HEK293T (cell line): ENCODE measurements around the gene ASB16.

ENCODE experiments used
- CTCF ChIA-PET: fragments of 350-600 bp; formaldehyde crosslinking; extraction: SDS; loops from one replicate; lab custom pipeline; 2021; ENCODE audit warnings: antibody characterized with exemption, inconsistent platforms; lab: Yijun Ruan, JAX
- POLR2A ChIA-PET: fragments of 350-600 bp; formaldehyde crosslinking; extraction: SDS; loops from one replicate; lab custom pipeline; 2020; ENCODE audit warnings: antibody characterized with exemption, inconsistent platforms; lab: Yijun Ruan, JAX
- DNase-seq: peaks from one replicate; pipeline ENCODE4 v3.0.0; 2012; ENCODE audit warnings: mixed read lengths; ENCODE audit errors: extremely low spot score
- ARNT ChIP-seq: fragments of 450-650 bp; IDR thresholded peaks from 2 replicates; pipeline ENCODE4 v1.6.1; 2017; ENCODE audit warnings: mild to moderate bottlenecking
- BHLHE40 ChIP-seq: fragments of 450-650 bp; IDR thresholded peaks from 2 replicates; pipeline ENCODE4 v1.6.1; 2016; ENCODE audit warnings: mild to moderate bottlenecking, moderate library complexity, borderline replicate concordance
- CTBP1 ChIP-seq: fragments of 450-650 bp; IDR thresholded peaks from 2 replicates; pipeline ENCODE4 v1.6.1; 2016; ENCODE audit warnings: borderline replicate concordance
- ELF4 ChIP-seq: fragments of 450-650 bp; IDR thresholded peaks from 2 replicates; pipeline ENCODE4 v1.6.1; 2017; ENCODE audit warnings: antibody characterized with exemption
- FOXA1 ChIP-seq: fragments of 450-650 bp; IDR thresholded peaks from 2 replicates; pipeline ENCODE4 v1.6.1; 2016; ENCODE audit warnings: mild to moderate bottlenecking
- FOXK2 ChIP-seq: fragments of 450-650 bp; IDR thresholded peaks from 2 replicates; pipeline ENCODE4 v1.6.1; 2016; ENCODE audit warnings: mild to moderate bottlenecking
- FOXM1 ChIP-seq: fragments of 450-650 bp; IDR thresholded peaks from 2 replicates; pipeline ENCODE4 v1.6.1; 2017; ENCODE audit warnings: mild to moderate bottlenecking, borderline replicate concordance
- HDGF ChIP-seq: fragments of 450-650 bp; IDR thresholded peaks from 2 replicates; pipeline ENCODE4 v1.6.1; 2017; ENCODE audit warnings: antibody characterized with exemption, borderline replicate concordance
- L3MBTL2 ChIP-seq: fragments of 450-650 bp; conservative IDR thresholded peaks from 2 replicates; pipeline ENCODE4 v1.6.1; 2016; ENCODE audit warnings: mild to moderate bottlenecking
- LEF1 ChIP-seq: fragments of 450-650 bp; IDR thresholded peaks from 2 replicates; pipeline ENCODE4 v1.6.1; 2017; ENCODE audit warnings: mild to moderate bottlenecking, borderline replicate concordance
- NFRKB ChIP-seq: fragments of 450-650 bp; IDR thresholded peaks from 2 replicates; pipeline ENCODE4 v1.6.1; 2016; ENCODE audit warnings: mild to moderate bottlenecking, moderate library complexity
- PKNOX1 ChIP-seq: fragments of 450-650 bp; IDR thresholded peaks from 2 replicates; pipeline ENCODE4 v1.6.1; 2016
- SP1 ChIP-seq: fragments of 450-650 bp; IDR thresholded peaks from 2 replicates; pipeline ENCODE4 v1.6.1; 2017
- SUZ12 ChIP-seq: fragments of 450-650 bp; IDR thresholded peaks from 2 replicates; pipeline ENCODE4 v1.6.1; 2016; ENCODE audit warnings: mild to moderate bottlenecking
- TARDBP ChIP-seq: fragments of 450-650 bp; IDR thresholded peaks from 2 replicates; pipeline ENCODE4 v1.6.1; 2016
- ZNF384 ChIP-seq: fragments of 450-650 bp; IDR thresholded peaks from 2 replicates; pipeline ENCODE4 v1.6.1; 2016

Gene ASB16

GRCh38 chr17:44183024-44183423 is 12.5 kb downstream of the ASB16 start:
- ChIA-PET POLR2A (interaction anchor here (0.8 to 0.9 kb wide), 2 partner anchors 20 to 117 kb away, joined by 3 read pairs; partner anchors contain the start of gene LSM12), CTCF (interaction anchor here (2.5 kb wide), 1 partner anchor 14 kb away, joined by 11 read pairs; no protein-coding TSS in a partner anchor)

GRCh38 chr17:44184212-44184810 is 13.8 kb downstream of the ASB16 start:
- ChIA-PET POLR2A (interaction anchor here (0.6 to 2.8 kb wide), 2 partner anchors 15 to 113 kb away, joined by 3 to 31 read pairs; partner anchors contain the start of gene ATXN7L3), CTCF (interaction anchor here (0.6 to 2.5 kb wide), 4 partner anchors 15 to 785 kb away, joined by 3 to 11 read pairs (median 4); partner anchors contain the start of gene FAM171A2)
- TF ChIP-seq ZNF384 (no peak), FOXK2 (no peak), NFRKB (no peak), BHLHE40 (no peak), FOXM1 (no peak), FOXA1 (no peak), ELF4 (no peak), ARNT (no peak), HDGF (no peak), SP1 (no peak), TARDBP (no peak), LEF1 (no peak), PKNOX1 (no peak)
- no peak for DNase-seq

More at GRCh38 chr17:44183024-44183423, 12.5 kb downstream of the ASB16 start:
- TF ChIP-seq SUZ12 = no peak
- no peak for TF ChIP-seq FOXK2
- no peak for TF ChIP-seq ARNT
- TF ChIP-seq ZNF384 = no peak
- TF ChIP-seq NFRKB = no peak
- TF ChIP-seq FOXM1 = no peak
- TF ChIP-seq BHLHE40 = no peak
- no peak for DNase-seq

- TF ChIP-seq ELF4 (peak; percentile 78; the same call in 1 of the 2 replicates), PKNOX1 (peak; percentile 82), HDGF (no peak), TARDBP (peak; percentile 91), BHLHE40 (no peak)
- POLR2A ChIA-PET = interaction anchor here (0.5 to 2.8 kb wide), 26 partner anchors 8 to 248 kb away, joined by 3 to 31 read pairs (median 4); partner anchors contain the start of genes ASB16, ATXN7L3, G6PC3 and GRN
- DNase-seq = peak; percentile 100
- CTCF ChIA-PET = interaction anchor here (0.7 to 1.4 kb wide), 5 partner anchors 18 to 145 kb away, joined by 3 to 7 read pairs (median 4); no protein-coding TSS in a partner anchor
Observed at GRCh38 chr17:44186307-44187130, 16.0 kb downstream of the ASB16 start, which contains the start of gene TMUB2. Gene TMUB2 (plus strand): TSS chr17:44186972. CDS start chr17:44187709, 737 bp downstream.

GRCh38 chr17:44187131-44187899 is 16.8 kb downstream of the ASB16 start:
- ChIA-PET CTCF (interaction anchor here (0.7 to 1.3 kb wide), 4 partner anchors 19 to 144 kb away, joined by 3 to 7 read pairs (median 5); no protein-coding TSS in a partner anchor), POLR2A (interaction anchor here (0.5 to 2.8 kb wide), 20 partner anchors 8 to 249 kb away, joined by 3 to 31 read pairs (median 5); partner anchors contain the start of genes ASB16, ATXN7L3, G6PC3 and GRN)
- TF ChIP-seq PKNOX1 (peak; percentile 69), FOXA1 (no peak)

GRCh38 chr17:44188576-44189403 is 18.3 kb downstream of the ASB16 start:
- ChIA-PET POLR2A (no interaction called here), CTCF (no interaction called here)
- no peak for DNase-seq
- no peak for TF ChIP-seq CTBP1
- no peak for TF ChIP-seq BHLHE40
- no peak for TF ChIP-seq SP1
- TF ChIP-seq PKNOX1 = no peak
- no peak for TF ChIP-seq TARDBP
- no peak for TF ChIP-seq L3MBTL2
- no peak for TF ChIP-seq ZNF384
- no peak for TF ChIP-seq FOXM1
- no peak for TF ChIP-seq ELF4
- TF ChIP-seq NFRKB = no peak
- no peak for TF ChIP-seq SUZ12
- no peak for TF ChIP-seq ARNT
- no peak for TF ChIP-seq FOXA1
- TF ChIP-seq HDGF = no peak
- no peak for TF ChIP-seq LEF1
- no peak for TF ChIP-seq FOXK2

More at GRCh38 chr17:44187131-44187899, 16.8 kb downstream of the ASB16 start:
- no peak for DNase-seq
